Esophagus squamous epithelium (tissue), 4 donors: ENCODE data around the gene ITM2C.

Source experiments
- CTCF ChIP-seq, 6 experiments: fragments of 450-650 bp in 4 of 6; fragments of 200-600 bp in 2 of 6; sonication (generic) in 2 of 6; IDR thresholded peaks; one replicate each; pipeline ENCODE4 v1.5.1; 2016 to 2019; ENCODE audit warnings: antibody characterized with exemption in 6 of 6, mild to moderate bottlenecking in 4 of 6, moderate library complexity in 4 of 6
- POLR2A ChIP-seq, 4 donors: fragments of 450-650 bp; IDR thresholded peaks; one replicate each; pipeline ENCODE4 v1.6.1; 2017; ENCODE audit warnings: antibody characterized with exemption in 4 of 4, mild to moderate bottlenecking in 4 of 4, moderate library complexity in 3 of 4

DNA sequence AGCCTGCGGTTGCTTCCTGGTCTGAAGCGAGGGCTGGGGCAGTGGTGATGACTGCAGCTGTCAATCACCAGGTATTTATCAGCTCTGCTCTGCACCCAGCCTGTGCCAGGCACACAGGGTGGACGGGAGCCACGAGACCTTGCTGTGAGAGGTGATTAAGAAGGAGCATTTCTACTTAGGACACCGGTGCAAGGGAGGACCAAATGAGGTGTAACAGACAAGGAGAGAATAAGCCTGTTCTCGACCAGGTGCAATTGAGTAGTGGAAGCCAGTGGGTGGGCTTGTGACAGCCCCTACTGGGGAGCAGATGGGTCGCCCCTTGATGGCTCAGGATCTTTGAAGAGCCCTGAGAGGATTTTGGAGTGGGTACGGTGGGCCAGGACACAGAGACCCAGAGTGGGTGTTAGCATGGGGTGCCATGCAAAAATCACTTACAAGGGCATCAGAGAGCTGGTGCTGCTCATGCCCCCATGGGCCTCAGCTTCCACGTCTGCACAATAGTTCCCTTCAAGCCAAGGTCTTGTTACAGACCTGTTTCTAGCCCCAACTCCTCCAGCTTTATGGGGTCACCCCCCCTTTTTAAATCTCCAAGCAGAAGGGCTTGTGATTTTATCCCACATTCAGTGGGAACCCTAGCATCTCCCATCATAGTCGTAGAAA lies 35.7 kb downstream of the ITM2C start:
- TF ChIP-seq POLR2A (IDR thresholded peaks at IDR 0.05) = no peak
- TF ChIP-seq CTCF (IDR thresholded peaks at IDR 0.05) = no peak
